SU-DHL-6 (cell line): ENCODE data around the gene PIP5K1B.

ENCODE experiments used
- H2AFZ ChIP-seq: fragments of 200-600 bp; sonication (generic); 2 replicates; pipeline ENCODE4 v1.6.1; 2014; ENCODE audit warnings: low read depth, mild to moderate bottlenecking, moderate library complexity, mixed read lengths, antibody characterized with exemption, low read length; ENCODE audit not compliant: severe bottlenecking
- H3F3A ChIP-seq: fragments of 200-600 bp; shearing (Covaris generic); 2 replicates; pipeline ENCODE4 v1.6.0; 2016; ENCODE audit warnings: antibody characterized with exemption, mild to moderate bottlenecking; ENCODE audit not compliant: insufficient read depth
- H3K27ac ChIP-seq: fragments of 200-600 bp; sonication (generic); 2 replicates; pipeline ENCODE4 v1.5.1; 2016; ENCODE audit warnings: low read depth, mild to moderate bottlenecking, low read length, moderate library complexity, mixed read lengths
- H3K27me3 ChIP-seq: fragments of 200-600 bp; sonication (generic), shearing (Covaris generic); 2 replicates; pipeline ENCODE4 v1.6.0; 2014; ENCODE audit warnings: mild to moderate bottlenecking, low read length
- H3K36me3 ChIP-seq: fragments of 200-600 bp; sonication (generic); 2 replicates; pipeline ENCODE4 v1.6.1; 2014; ENCODE audit warnings: mild to moderate bottlenecking, low read length, mixed read lengths
- H3K4me2 ChIP-seq: fragments of 300-600, 200-600 bp; shearing (Covaris generic), sonication (generic); 2 replicates; pipeline ENCODE4 v1.6.0; 2014; ENCODE audit warnings: low read length, low read depth, mild to moderate bottlenecking; ENCODE audit not compliant: poor library complexity, severe bottlenecking
- H3K4me3 ChIP-seq: fragments of 200-600 bp; sonication (generic); 2 replicates; pipeline ENCODE4 v1.5.1; 2014; ENCODE audit warnings: antibody characterized with exemption, low read length, mild to moderate bottlenecking, mixed read lengths; ENCODE audit not compliant: insufficient read depth, poor library complexity, severe bottlenecking
- H3K79me2 ChIP-seq: fragments of 200-600 bp; sonication (generic); 2 replicates; pipeline ENCODE4 v1.6.1; 2014; ENCODE audit warnings: mild to moderate bottlenecking, low read length, moderate library complexity; ENCODE audit not compliant: insufficient read depth
- H3K9ac ChIP-seq: fragments of 200-600 bp; sonication (generic); 2 replicates; pipeline ENCODE4 v1.7.0; 2014; ENCODE audit warnings: mild to moderate bottlenecking, low read length
- H3K9me2 ChIP-seq: fragments of 200-600 bp; sonication (generic); replicated peaks from 2 replicates; pipeline ENCODE4 v1.6.1; 2014; ENCODE audit warnings: low read length; ENCODE audit not compliant: insufficient read depth
- H3K9me3 ChIP-seq: fragments of 200-600 bp; sonication (generic); 2 replicates; pipeline ENCODE4 v1.6.1; 2014; ENCODE audit warnings: low read length, mixed read lengths; ENCODE audit not compliant: insufficient read depth
- H4K20me1 ChIP-seq: fragments of 200-600 bp; sonication (generic); 2 replicates; pipeline ENCODE4 v1.6.1; 2014; ENCODE audit warnings: low read depth, mild to moderate bottlenecking, antibody characterized with exemption, low read length, moderate library complexity, mixed read lengths
- EZH2phosphoT487 ChIP-seq: fragments of 200-600 bp; sonication (generic), shearing (Covaris generic); conservative IDR thresholded peaks from 2 replicates; pipeline ENCODE4 v1.6.1; 2018; ENCODE audit warnings: mild to moderate bottlenecking, antibody characterized with exemption, low read length, moderate library complexity, mixed read lengths
- TF ChIP-seq, protein P1 (sequence below): fragments of 200-600 bp; sonication (generic); IDR thresholded peaks from one replicate; pipeline ENCODE4 v1.5.1; 2017; ENCODE audit warnings: antibody characterized with exemption, mild to moderate bottlenecking, low read length, moderate library complexity; ENCODE audit not compliant: insufficient read depth, poor library complexity, severe bottlenecking

The PIP5K1B gene

GRCh38 chr9:68861436-68861835, 156.4 kb downstream of the PIP5K1B start:
- no peak overlapping the region for H3K4me2 ChIP-seq
- no peaks in the 10 kb centered on the region for H3F3A ChIP-seq
- H3K9me2 ChIP-seq = no peaks in the 10 kb centered on the region
- no peaks in the 10 kb centered on the region for H3K79me2 ChIP-seq
- no peak overlapping the region for H2AFZ ChIP-seq
- no peaks in the 10 kb centered on the region for H4K20me1 ChIP-seq
- H3K4me3 ChIP-seq = no peak overlapping the region
- no peaks in the 10 kb centered on the region for H3K36me3 ChIP-seq
- H3K27me3 ChIP-seq = no peaks in the 10 kb centered on the region
- no peak overlapping the region for H3K27ac ChIP-seq
- no peaks in the 10 kb centered on the region for H3K9me3 ChIP-seq
- TF ChIP-seq, protein P1, sequence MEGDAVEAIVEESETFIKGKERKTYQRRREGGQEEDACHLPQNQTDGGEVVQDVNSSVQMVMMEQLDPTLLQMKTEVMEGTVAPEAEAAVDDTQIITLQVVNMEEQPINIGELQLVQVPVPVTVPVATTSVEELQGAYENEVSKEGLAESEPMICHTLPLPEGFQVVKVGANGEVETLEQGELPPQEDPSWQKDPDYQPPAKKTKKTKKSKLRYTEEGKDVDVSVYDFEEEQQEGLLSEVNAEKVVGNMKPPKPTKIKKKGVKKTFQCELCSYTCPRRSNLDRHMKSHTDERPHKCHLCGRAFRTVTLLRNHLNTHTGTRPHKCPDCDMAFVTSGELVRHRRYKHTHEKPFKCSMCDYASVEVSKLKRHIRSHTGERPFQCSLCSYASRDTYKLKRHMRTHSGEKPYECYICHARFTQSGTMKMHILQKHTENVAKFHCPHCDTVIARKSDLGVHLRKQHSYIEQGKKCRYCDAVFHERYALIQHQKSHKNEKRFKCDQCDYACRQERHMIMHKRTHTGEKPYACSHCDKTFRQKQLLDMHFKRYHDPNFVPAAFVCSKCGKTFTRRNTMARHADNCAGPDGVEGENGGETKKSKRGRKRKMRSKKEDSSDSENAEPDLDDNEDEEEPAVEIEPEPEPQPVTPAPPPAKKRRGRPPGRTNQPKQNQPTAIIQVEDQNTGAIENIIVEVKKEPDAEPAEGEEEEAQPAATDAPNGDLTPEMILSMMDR = no peak
- no peak for TF ChIP-seq EZH2phosphoT487
- no peak overlapping the region for H3K9ac ChIP-seq

- H3F3A ChIP-seq = no peaks in the 10 kb centered on the region
- H4K20me1 ChIP-seq = no peaks in the 10 kb centered on the region
- no peak overlapping the region for H3K9ac ChIP-seq
- H2AFZ ChIP-seq = no peak overlapping the region
- H3K27ac ChIP-seq = no peak overlapping the region
- no peaks in the 10 kb centered on the region for H3K79me2 ChIP-seq
- no peaks in the 10 kb centered on the region for H3K27me3 ChIP-seq
- H3K4me3 ChIP-seq = no peak overlapping the region
- H3K4me2 ChIP-seq = no peak overlapping the region
- H3K9me2 ChIP-seq = no peaks in the 10 kb centered on the region
- H3K36me3 ChIP-seq = no peaks in the 10 kb centered on the region
- no peak for TF ChIP-seq EZH2phosphoT487
- TF ChIP-seq, protein P1 = no peak
- H3K9me3 ChIP-seq = no peaks in the 10 kb centered on the region
Observed at GRCh38 chr9:68867066-68867465, 162.0 kb downstream of the PIP5K1B start.

DNA sequence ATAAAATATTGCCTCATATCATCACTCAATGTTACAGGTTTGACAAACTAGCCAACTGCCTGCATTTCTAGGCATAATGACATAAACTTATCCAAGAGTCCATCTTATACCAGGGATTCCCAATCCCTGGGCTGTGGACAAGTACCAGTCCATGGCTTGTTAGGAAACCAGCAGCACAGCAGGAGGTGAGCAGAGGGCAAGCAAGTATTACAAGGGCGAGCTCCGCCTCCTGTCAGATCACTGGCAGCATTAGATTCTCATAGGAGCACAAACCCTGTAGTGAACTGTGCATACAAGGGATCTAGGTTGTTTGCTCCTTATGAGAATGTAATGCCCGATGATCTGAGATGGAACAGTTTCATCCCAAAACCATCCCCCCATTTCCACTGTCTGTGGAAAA, 164.0 kb downstream of the PIP5K1B start:
- Histone ChIP-seq H3K79me2 (no peaks in the 10 kb centered on the region), H2AFZ (no peak overlapping the region), H3K27me3 (no peaks in the 10 kb centered on the region), H3K4me2 (no peak overlapping the region), H3K9ac (no peak overlapping the region), H3K27ac (no peak overlapping the region), H3K4me3 (no peak overlapping the region), H4K20me1 (no peaks in the 10 kb centered on the region), H3K9me3 (no peaks in the 10 kb centered on the region), H3K36me3 (no peaks in the 10 kb centered on the region), H3F3A (no peaks in the 10 kb centered on the region), H3K9me2 (no peaks in the 10 kb centered on the region)
- TF ChIP-seq EZH2phosphoT487 = no peak
- TF ChIP-seq, protein P1 = no peak
